Measurements from ENCODE around the gene PLCB4. TPM values are rescaled to one million over a fixed set of nuclear protein-coding genes. Genes with fewer than 3 reads are reported as not detected.

Gene PLCB4
- total RNA-seq, 2 experiments from 2014 or later, result not detected

- Mint-ChIP-seq H3K9me3 (ENCODE audit: insufficient read depth) (no peaks in the 10 kb centered on the region), H3K27me3 (ENCODE audit: low read depth) (peaks cover 2% of the 10 kb centered on the region), H3K4me3 (no peak overlapping the region), H3K27ac (no peak overlapping the region), H3K36me3 (ENCODE audit: low read depth) (no peaks in the 10 kb centered on the region), H3K4me1 (ENCODE audit: low read depth) (no peaks in the 10 kb centered on the region)
- ChIA-PET POLR2A (no interaction called here), CTCF (no interaction called here)
- DNase-seq (no peak), ATAC-seq (no peak)
Measured at GRCh38 chr20:9114709-9115108, 45.8 kb downstream of the PLCB4 start.

DNA sequence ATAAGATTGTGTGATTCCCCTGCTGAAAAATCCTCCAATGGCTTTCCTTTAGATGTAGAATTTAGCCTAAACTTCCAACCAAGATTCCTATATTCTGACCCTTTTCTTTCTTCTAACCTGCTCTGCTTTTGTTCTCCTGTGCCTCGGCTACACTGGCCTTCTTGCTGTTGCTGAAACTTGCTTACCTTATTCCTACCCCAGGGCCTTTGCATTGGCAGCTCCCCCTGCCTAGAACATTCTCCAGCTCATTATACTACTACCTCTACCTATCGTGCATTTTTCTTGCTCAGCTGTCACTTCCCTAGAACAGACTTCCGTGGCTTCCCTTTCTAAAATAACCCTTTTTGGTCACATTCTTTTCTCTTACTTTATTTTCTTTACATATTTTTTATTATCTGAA is 48.7 kb downstream of the PLCB4 start:
- Mint-ChIP-seq H3K9me3 (ENCODE audit: insufficient read depth) (no peaks in the 10 kb centered on the region), H3K36me3 (ENCODE audit: low read depth) (no peaks in the 10 kb centered on the region), H3K4me3 (no peak overlapping the region), H3K27me3 (ENCODE audit: low read depth) (peaks cover 2% of the 10 kb centered on the region), H3K27ac (no peak overlapping the region), H3K4me1 (ENCODE audit: low read depth) (no peaks in the 10 kb centered on the region)
- no peak for DNase-seq
- ChIA-PET CTCF (interaction anchor here (1.3 kb wide), 1 partner anchor 14 kb away, joined by 3 read pairs; no protein-coding TSS in a partner anchor), POLR2A (no interaction called here)
- no peak for ATAC-seq

GRCh38 chr20:9119776-9120175 is 50.9 kb downstream of the PLCB4 start:
- ChIA-PET POLR2A (no interaction called here), CTCF (no interaction called here)
- DNase-seq (no peak), ATAC-seq (no peak)
- H3K27ac Mint-ChIP-seq, result no peak overlapping the region
- H3K27me3 Mint-ChIP-seq (ENCODE audit: low read depth), result peaks cover 2% of the 10 kb centered on the region
- no peaks in the 10 kb centered on the region for H3K36me3 Mint-ChIP-seq (ENCODE audit: low read depth)
- H3K4me3 Mint-ChIP-seq, result no peak overlapping the region
- H3K4me1 Mint-ChIP-seq (ENCODE audit: low read depth), result no peaks in the 10 kb centered on the region
- H3K9me3 Mint-ChIP-seq (ENCODE audit: insufficient read depth), result no peaks in the 10 kb centered on the region

DNA sequence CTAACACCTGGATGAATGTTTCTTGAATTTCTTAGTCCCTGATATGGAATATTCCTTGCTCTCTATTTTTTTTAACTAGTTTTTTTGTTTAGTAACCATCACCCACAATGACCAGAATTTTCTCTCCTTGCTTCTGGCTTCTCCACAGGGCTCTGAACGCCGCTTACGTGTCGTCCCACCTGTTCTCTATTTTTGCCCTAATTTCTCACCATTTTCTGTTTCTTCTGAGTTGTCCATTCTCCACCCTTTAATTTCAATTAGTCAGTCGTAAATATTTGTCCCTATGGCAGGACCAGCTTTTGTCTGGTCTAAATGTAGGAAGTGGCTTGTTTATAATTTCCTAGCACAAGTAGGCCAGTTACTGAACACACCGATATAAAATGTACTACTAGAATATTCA is 52.3 kb downstream of the PLCB4 start:
- ChIA-PET CTCF (no interaction called here), POLR2A (no interaction called here)
- H3K36me3 Mint-ChIP-seq (ENCODE audit: low read depth), result no peaks in the 10 kb centered on the region
- DNase-seq, result no peak
- H3K4me3 Mint-ChIP-seq, result no peak overlapping the region
- H3K27me3 Mint-ChIP-seq (ENCODE audit: low read depth), result peaks cover 2% of the 10 kb centered on the region
- H3K27ac Mint-ChIP-seq, result no peak overlapping the region
- no peaks in the 10 kb centered on the region for H3K4me1 Mint-ChIP-seq (ENCODE audit: low read depth)
- H3K9me3 Mint-ChIP-seq (ENCODE audit: insufficient read depth), result no peaks in the 10 kb centered on the region
- no peak for ATAC-seq

- ChIA-PET CTCF (no interaction called here), POLR2A (no interaction called here)
- Mint-ChIP-seq H3K9me3 (ENCODE audit: insufficient read depth) (no peaks in the 10 kb centered on the region), H3K4me1 (ENCODE audit: low read depth) (no peaks in the 10 kb centered on the region), H3K27me3 (ENCODE audit: low read depth) (peaks cover under 1% of the 10 kb centered on the region), H3K36me3 (ENCODE audit: low read depth) (no peaks in the 10 kb centered on the region), H3K27ac (no peak overlapping the region), H3K4me3 (no peak overlapping the region)
- DNase-seq (no peak), ATAC-seq (no peak)
Measured at GRCh38 chr20:9122571-9122970, 53.7 kb downstream of the PLCB4 start.

DNA sequence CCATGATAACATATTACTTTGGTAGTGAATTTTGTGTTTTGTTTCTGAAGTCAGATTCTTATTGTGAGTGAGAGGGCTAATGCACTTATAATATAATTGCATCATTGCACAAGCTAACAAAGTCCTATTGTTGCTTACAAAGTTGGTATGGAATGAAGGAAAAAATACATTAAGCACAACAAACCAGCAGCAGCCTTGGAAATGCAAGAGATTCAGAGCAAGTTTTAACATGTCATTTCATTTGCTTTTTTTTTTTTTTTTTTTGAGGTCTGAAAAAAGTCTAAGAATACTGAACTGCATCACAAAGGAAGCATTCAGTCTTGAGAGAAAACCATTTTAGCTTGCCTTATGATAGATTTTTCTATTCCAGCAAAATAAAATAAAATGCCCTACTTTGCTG is 57.6 kb downstream of the PLCB4 start:
- ChIA-PET CTCF (no interaction called here), POLR2A (no interaction called here)
- Mint-ChIP-seq H3K36me3 (ENCODE audit: low read depth) (no peaks in the 10 kb centered on the region), H3K9me3 (ENCODE audit: insufficient read depth) (no peaks in the 10 kb centered on the region), H3K27me3 (ENCODE audit: low read depth) (no peaks in the 10 kb centered on the region), H3K27ac (no peak overlapping the region), H3K4me1 (ENCODE audit: low read depth) (no peaks in the 10 kb centered on the region), H3K4me3 (no peak overlapping the region)
- DNase-seq (no peak), ATAC-seq (no peak)

GRCh38 chr20:9128568-9128967 is 59.7 kb downstream of the PLCB4 start:
- Mint-ChIP-seq H3K4me1 (ENCODE audit: low read depth) (no peaks in the 10 kb centered on the region), H3K9me3 (ENCODE audit: insufficient read depth) (no peaks in the 10 kb centered on the region), H3K4me3 (no peak overlapping the region), H3K27me3 (ENCODE audit: low read depth) (no peaks in the 10 kb centered on the region), H3K36me3 (ENCODE audit: low read depth) (no peaks in the 10 kb centered on the region), H3K27ac (no peak overlapping the region)
- ChIA-PET POLR2A (no interaction called here), CTCF (no interaction called here)
- ATAC-seq (no peak), DNase-seq (no peak)

DNA sequence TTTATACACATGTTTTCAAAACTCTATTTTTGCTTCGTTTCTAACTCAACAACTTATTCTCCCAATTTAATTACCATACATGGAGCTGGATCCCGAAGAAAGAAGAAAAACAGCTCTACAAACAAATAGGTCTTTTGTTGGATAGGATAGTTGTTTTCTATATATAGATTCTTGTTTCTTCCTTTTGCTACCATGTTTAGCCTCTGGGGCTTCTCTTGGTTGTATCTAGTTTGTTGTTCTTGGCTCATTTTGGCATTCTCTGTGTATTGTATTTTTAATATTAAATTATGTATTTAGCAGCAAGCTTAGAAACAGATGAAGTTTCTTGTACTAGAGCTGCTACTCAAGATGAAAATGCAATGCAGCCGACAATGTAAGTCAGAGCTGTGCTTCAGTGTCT is 60.9 kb downstream of the PLCB4 start:
- ATAC-seq, result no peak
- H3K36me3 Mint-ChIP-seq (ENCODE audit: low read depth), result no peaks in the 10 kb centered on the region
- H3K4me1 Mint-ChIP-seq (ENCODE audit: low read depth), result no peaks in the 10 kb centered on the region
- H3K4me3 Mint-ChIP-seq, result no peak overlapping the region
- H3K27me3 Mint-ChIP-seq (ENCODE audit: low read depth), result no peaks in the 10 kb centered on the region
- DNase-seq, result no peak
- CTCF ChIA-PET, result no interaction called here
- H3K27ac Mint-ChIP-seq, result no peak overlapping the region
- no peaks in the 10 kb centered on the region for H3K9me3 Mint-ChIP-seq (ENCODE audit: insufficient read depth)
- POLR2A ChIA-PET, result no interaction called here

DNA sequence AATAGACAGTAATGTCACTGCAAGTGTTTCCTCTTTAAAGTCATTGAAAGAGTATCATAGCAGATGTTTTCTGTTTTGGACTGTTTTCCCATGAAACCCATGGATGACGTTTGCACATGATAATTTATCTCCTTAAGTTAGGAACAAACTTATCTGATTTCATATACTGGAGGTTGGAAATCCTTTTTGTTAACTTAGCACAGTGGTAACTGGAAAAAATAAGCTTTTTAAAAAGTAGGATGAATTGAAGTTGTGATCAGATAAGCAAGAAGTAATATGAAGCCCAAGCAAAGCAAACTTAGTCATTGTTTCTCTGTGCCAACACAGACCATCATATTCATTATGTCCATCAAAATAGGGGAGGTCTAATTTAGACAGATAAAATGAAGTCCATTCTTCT is 61.6 kb downstream of the PLCB4 start:
- Mint-ChIP-seq H3K4me1 (ENCODE audit: low read depth) (no peaks in the 10 kb centered on the region), H3K27ac (no peak overlapping the region), H3K27me3 (ENCODE audit: low read depth) (no peaks in the 10 kb centered on the region), H3K9me3 (ENCODE audit: insufficient read depth) (no peaks in the 10 kb centered on the region), H3K4me3 (no peak overlapping the region), H3K36me3 (ENCODE audit: low read depth) (no peaks in the 10 kb centered on the region)
- DNase-seq, result no peak
- CTCF ChIA-PET, result no interaction called here
- no peak for ATAC-seq
- POLR2A ChIA-PET, result no interaction called here

DNA sequence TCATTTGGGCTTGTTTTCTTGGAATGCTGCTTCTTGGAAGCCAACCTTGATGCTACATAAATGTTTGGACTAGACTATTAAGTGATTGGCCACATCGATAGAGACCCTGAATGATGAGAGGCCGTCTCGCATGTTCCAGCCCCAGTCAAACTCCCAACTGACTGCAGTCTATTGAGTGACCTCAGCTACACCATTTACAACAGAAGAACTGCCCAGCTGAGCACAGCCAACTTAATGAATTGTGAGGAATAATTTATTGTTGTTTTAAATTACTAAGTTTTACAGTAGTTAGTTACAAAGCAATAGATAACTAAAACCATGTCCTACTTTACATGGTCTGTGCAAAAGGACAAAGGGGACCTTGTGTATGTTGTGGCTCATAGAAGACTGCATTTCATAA is 63.0 kb downstream of the PLCB4 start:
- no peaks in the 10 kb centered on the region for H3K36me3 Mint-ChIP-seq (ENCODE audit: low read depth)
- DNase-seq (no peak), ATAC-seq (no peak)
- POLR2A ChIA-PET, result no interaction called here
- CTCF ChIA-PET, result no interaction called here
- no peak overlapping the region for H3K4me3 Mint-ChIP-seq
- H3K4me1 Mint-ChIP-seq (ENCODE audit: low read depth), result no peaks in the 10 kb centered on the region
- no peaks in the 10 kb centered on the region for H3K27me3 Mint-ChIP-seq (ENCODE audit: low read depth)
- no peak overlapping the region for H3K27ac Mint-ChIP-seq
- H3K9me3 Mint-ChIP-seq (ENCODE audit: insufficient read depth), result no peaks in the 10 kb centered on the region

DNA sequence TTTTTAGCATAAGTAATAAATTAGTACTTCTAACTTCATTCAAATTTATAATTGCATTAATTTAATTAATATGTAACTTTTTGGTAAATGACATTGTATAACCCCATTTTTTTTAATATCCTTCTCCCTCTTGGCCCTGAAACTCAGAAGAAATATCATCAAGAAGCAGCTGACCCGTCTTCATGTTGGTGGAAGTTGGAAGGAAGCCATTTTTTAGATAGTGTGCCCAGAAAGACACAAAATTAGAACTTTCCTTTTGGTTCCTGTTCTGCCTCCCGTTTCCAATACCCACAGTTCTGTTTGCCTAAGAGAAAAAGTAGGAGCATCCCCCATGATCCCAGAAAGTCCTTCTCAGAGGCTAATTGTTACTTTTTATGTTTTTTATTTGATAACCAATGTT is 65.5 kb downstream of the PLCB4 start:
- no peaks in the 10 kb centered on the region for H3K36me3 Mint-ChIP-seq (ENCODE audit: low read depth)
- H3K9me3 Mint-ChIP-seq (ENCODE audit: insufficient read depth), result no peaks in the 10 kb centered on the region
- no peak overlapping the region for H3K4me3 Mint-ChIP-seq
- ChIA-PET CTCF (no interaction called here), POLR2A (no interaction called here)
- ATAC-seq (no peak), DNase-seq (no peak)
- H3K27ac Mint-ChIP-seq, result no peak overlapping the region
- H3K4me1 Mint-ChIP-seq (ENCODE audit: low read depth), result no peaks in the 10 kb centered on the region
- H3K27me3 Mint-ChIP-seq (ENCODE audit: low read depth), result no peaks in the 10 kb centered on the region

- ChIA-PET CTCF (no interaction called here), POLR2A (no interaction called here)
- Mint-ChIP-seq H3K27ac (no peak overlapping the region), H3K9me3 (ENCODE audit: insufficient read depth) (peaks cover 3% of the 10 kb centered on the region), H3K4me1 (ENCODE audit: low read depth) (no peaks in the 10 kb centered on the region), H3K36me3 (ENCODE audit: low read depth) (no peaks in the 10 kb centered on the region), H3K4me3 (no peak overlapping the region), H3K27me3 (ENCODE audit: low read depth) (no peaks in the 10 kb centered on the region)
- DNase-seq, result no peak
- ATAC-seq, result no peak
Measured at GRCh38 chr20:9136114-9136513, 67.2 kb downstream of the PLCB4 start.

GRCh38 chr20:9137001-9137400 is 68.1 kb downstream of the PLCB4 start:
- ATAC-seq (no peak), DNase-seq (no peak)
- Mint-ChIP-seq H3K27ac (no peak overlapping the region), H3K36me3 (ENCODE audit: low read depth) (no peaks in the 10 kb centered on the region), H3K27me3 (ENCODE audit: low read depth) (no peaks in the 10 kb centered on the region), H3K9me3 (ENCODE audit: insufficient read depth) (peaks cover 3% of the 10 kb centered on the region), H3K4me3 (no peak overlapping the region), H3K4me1 (ENCODE audit: low read depth) (no peaks in the 10 kb centered on the region)
- ChIA-PET CTCF (no interaction called here), POLR2A (no interaction called here)

Data from activated CD8-positive, alpha-beta T cell treated with anti-CD3 and anti-CD28 coated beads, Interleukin-2, amount 10 ng/mL, durations not matched to agents 7 days and 5 days (primary cell).